ENCODE results near the gene TPPP2. TPM values are rescaled to one million over a fixed set of nuclear protein-coding genes. Genes with fewer than 3 reads are reported as not detected.
A peak's percentile ranks its signal among the peaks of the same experiment; 100 is the strongest.

The TPPP2 gene
- total RNA-seq, 1 donor: not detected

DNA sequence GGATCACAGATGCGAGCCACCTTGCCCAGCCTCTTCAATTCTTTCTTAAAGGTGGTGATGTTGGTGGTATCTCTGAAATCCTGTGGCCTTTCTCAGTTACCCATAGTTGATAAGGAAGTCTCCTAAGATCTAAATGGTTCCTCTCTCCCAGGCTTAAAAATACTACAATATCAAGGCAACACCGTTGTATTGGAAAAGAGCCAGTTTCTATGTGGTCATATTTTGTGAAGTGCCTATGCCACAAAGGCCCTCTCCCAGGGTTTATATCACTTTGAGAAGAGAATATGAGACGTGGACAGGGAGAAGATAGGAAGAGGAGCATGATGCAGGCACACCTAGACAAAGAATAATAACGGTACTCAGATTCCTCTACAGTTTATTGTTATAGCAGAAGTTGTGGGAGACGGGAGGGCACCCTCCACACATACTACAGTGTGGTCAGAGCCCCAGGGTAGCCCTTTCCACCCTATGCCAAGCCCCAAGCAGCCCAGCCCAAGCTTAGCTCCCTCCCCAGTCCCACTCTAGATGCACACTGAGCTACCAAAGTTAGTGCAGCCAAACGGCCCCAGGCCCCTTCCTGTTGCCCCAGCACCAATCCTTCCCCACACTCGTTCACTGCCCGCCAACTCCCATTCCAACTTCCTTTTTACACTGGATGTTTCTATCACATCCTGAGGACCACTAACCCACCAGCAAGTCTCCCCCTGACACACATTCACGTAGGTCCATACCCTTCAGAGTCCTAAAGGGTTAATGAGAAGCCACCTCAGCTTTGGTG is 13.4 kb upstream of the TPPP2 start:
- no peak for DNase-seq (ENCODE audit: low read depth in 2 of 3, low spot score in 2 of 3)

- DNase-seq (ENCODE audit: low read depth in 2 of 3, low spot score in 2 of 3): no peak
Observed at GRCh38 chr14:21017528-21018245, 12.3 kb upstream of the TPPP2 start.

DNA sequence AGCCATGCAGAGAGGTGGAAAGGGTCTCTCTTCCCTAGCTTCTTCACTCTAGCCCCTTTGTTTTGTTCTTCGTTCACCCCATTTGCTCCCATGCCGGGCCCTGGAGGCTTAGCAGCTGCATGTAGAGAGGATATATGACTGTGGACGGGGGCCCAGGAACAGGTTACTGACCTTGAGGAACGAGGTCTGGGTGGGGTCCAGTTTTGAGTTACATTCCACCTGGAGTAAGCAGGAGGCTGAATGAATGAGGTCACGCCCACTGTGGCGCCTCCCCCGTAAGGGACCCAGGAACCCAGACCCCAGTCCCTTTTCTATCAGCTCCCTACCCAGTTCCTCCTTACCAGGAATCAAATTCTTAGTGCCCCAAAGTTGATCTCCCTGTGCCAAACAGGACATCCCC is 11.7 kb upstream of the TPPP2 start:
- no peak for DNase-seq (ENCODE audit: low read depth in 2 of 3, low spot score in 2 of 3)

- DNase-seq (ENCODE audit: low read depth in 2 of 3, low spot score in 2 of 3): no peak
Observed at GRCh38 chr14:21018781-21019180, 11.2 kb upstream of the TPPP2 start.

DNA sequence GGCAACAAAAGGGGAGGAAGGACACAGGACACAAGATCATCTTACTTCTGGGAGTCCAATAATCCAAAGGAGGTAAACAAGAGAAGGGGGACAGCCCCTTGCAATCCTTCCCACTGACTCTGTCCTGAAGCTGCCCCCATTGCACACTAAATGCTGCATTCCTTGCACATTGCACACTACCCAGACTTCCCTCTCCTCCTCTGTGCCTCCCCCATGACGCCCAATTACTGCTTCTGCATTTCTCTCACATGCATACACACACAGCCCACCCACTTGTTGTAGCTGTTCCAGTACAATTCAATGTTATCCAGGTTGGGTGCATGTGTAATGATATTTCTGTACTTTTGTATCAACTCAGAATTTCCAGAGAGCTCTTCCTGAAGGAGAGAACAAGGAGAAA is 10.7 kb upstream of the TPPP2 start:
- no peak for DNase-seq (ENCODE audit: low read depth in 2 of 3, low spot score in 2 of 3)

DNA sequence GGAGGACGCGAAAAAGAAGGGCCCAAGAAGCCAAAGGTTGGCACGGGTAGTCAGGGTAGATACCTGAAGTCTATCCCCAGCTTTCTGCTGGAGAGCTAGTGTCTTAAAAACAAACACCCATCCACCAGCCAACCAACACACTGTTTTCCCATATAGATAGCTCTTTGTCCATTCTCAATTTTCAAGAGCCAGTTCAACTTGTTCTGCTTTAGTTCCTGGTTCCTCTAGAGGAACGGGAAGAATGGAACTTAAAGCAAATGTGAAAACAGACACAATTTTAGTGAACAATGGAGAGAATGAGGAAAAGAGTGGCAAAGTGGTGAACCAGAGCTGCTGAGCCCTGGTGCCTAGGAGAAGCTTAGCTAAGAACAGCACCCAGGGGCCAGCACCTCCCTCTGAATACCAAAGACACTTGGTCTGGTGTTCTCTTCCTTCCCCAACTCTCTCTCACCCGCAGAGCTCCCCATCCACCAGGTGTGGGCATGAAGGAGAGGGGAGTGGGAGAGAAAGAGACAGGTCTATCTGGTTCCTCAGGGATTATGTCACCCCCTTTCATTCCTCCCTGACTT is 9.0 kb upstream of the TPPP2 start:
- DNase-seq (ENCODE audit: low read depth in 2 of 3, low spot score in 2 of 3): no peak

- DNase-seq (ENCODE audit: low read depth in 2 of 3, low spot score in 2 of 3): no peak
Observed at GRCh38 chr14:21022686-21023085, 7.3 kb upstream of the TPPP2 start.

DNA sequence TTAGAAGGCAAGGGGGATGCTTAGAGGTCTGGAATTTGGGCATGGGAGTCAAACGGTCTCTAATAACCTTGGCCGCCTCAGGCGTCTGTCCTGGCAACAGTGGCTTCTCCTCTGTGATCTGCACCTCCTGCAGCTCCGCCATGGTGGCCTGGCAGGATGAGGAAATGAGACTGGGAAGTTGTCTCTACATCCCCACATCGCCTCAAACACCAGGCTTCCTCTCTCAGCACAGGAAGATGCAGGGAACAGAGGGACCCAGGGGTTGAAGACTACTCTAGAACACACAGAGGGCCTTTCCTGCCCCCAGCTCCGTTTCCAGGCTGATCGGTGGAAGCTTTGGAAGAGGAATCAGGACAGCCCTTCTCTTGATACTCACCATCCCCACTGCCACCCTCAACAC is 6.8 kb upstream of the TPPP2 start:
- no peak for DNase-seq (ENCODE audit: low read depth in 2 of 3, low spot score in 2 of 3)

DNA sequence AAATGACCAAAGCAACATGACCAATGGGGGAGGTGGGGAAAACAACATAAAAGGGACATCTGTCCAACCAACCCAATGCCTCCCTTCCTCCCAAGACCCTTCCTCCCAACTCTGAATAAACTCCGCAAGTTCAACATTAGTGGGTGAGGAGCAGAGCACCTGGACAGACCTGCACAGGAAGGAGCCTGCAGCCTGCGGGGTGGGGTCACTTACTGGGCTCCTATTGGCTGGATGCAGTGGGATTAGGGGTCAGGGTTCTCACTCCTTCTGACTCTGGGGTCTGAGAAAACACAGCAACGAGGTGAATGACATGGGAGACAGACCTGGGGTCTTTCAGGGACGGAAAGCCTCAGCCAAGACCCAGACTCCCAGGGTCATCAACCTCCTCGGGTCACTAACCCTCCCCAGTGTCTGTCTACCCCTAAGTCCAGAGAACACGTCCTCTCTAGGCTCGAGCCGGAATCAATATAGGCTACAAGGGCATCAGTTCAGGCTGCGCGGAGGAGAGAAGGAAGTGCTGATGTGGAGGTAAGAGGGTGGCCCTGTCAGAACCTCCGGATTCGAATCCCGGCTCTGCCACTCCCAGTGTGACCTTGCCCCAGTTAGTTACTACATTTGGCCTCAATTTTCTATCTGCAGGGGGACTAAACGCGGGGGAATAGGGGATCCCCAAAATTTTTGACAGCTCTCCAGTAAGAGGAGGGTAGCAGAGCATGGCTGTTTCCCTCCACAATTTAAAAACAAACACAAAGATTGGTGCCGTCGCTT is 6.0 kb upstream of the TPPP2 start:
- no peak for DNase-seq (ENCODE audit: low read depth in 2 of 3, low spot score in 2 of 3)

DNA sequence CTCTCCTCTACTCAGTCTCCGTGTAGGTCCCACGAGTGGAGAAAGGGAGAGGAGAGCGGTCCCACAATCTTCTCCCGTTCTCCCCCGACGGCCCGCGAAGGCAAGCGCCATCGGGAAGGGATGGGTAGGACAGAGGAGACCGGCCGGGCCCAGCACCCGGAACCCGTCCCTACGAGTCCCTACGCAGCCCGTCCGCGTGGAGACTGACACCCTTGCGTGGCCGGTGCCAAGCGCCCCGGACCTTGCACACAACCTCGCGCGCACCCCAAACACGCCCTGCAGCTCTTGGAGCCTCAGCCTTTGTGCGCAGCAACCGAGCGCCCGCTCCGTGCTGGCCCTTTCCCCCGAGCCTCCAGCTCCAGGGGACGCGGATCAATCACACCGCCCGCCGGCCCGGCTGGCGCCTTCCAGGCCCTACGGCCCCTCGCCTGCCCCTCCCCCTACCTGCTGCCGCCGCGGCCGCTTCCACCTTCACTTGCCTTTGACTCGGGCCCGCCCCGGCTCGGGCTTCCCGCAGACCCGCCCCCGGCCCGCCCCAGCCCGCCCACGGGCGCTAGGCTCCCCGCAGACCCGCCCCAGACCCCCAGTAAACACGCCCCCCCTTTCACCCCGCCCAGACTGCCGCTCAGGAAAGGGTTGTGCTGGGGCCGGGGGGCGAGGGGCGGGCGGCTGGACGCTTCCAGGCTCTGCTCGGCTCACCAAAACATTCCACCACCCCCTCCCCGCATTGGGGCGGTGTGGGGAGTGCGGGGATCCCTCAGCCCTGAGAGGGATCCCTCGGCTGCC is 5.2 kb upstream of the TPPP2 start, which contains the start of gene NDRG2:
TSS of gene NDRG2 (minus strand) at position 477 of the 786 bp plus-strand sequence. CDS start 1,746 bp downstream, outside the sequence.
- DNase-seq (ENCODE audit: low read depth in 2 of 3, low spot score in 2 of 3): peak; percentile 52 to 79 (median 76)

- DNase-seq (ENCODE audit: low read depth in 2 of 3, low spot score in 2 of 3): no peak
Observed at GRCh38 chr14:21025371-21026273, 4.4 kb upstream of the TPPP2 start.

DNA sequence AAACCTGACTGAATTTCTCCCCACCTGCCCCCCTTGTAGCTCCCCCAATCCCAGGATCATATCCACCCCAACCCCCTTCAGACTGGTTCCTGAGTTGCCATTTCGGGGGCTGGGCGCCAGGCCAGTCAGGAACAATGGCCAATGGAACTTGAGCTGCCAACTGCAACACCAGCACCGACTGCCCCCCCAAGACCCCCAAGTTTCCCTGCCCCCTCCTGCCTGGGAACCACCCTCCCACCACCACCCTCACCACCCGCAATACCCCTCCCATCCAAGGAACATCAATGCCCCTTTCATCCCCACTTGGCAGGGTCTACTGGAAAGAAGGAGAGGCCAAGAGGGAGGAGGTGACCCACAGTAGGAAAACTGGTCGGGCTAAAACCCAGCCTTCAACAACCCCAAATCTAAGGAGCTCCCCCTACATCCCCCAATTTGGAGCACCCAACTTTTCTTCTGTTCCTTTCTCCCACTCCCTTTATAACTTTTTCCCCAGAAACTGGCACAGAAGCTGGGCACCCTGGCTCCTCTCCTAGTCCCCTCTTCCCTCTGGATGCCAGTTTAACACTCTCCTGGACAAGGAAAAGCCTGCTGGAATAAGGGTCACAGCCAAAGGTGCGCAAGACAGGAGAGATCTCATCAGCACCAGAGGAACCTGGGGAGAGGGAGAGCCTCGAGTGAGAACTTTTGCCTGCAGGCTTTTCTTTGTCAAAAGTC is 3.6 kb upstream of the TPPP2 start:
- DNase-seq (ENCODE audit: low read depth in 2 of 3, low spot score in 2 of 3): no peak

- DNase-seq (ENCODE audit: low read depth in 2 of 3, low spot score in 2 of 3): no peak
Observed at GRCh38 chr14:21026988-21027315, 3.1 kb upstream of the TPPP2 start.

DNA sequence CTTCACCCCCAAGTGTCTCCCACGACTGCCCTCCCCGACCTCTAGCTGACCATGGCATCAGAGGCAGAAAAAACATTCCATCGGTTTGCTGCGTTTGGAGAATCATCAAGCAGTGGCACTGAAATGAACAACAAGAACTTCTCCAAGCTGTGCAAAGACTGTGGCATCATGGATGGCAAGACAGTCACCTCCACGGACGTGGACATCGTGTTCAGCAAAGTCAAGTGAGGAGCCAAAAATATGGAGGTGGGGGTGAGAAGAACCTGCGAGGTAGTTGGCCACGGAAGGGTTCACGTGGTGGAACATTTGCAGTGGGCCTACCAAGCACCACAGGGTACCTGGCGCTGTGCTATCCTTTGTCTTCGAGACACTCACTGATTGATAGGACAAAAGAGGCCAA is 514 bp downstream of the TPPP2 start:
- DNase-seq (ENCODE audit: low read depth in 2 of 3, low spot score in 2 of 3): no peak

DNA sequence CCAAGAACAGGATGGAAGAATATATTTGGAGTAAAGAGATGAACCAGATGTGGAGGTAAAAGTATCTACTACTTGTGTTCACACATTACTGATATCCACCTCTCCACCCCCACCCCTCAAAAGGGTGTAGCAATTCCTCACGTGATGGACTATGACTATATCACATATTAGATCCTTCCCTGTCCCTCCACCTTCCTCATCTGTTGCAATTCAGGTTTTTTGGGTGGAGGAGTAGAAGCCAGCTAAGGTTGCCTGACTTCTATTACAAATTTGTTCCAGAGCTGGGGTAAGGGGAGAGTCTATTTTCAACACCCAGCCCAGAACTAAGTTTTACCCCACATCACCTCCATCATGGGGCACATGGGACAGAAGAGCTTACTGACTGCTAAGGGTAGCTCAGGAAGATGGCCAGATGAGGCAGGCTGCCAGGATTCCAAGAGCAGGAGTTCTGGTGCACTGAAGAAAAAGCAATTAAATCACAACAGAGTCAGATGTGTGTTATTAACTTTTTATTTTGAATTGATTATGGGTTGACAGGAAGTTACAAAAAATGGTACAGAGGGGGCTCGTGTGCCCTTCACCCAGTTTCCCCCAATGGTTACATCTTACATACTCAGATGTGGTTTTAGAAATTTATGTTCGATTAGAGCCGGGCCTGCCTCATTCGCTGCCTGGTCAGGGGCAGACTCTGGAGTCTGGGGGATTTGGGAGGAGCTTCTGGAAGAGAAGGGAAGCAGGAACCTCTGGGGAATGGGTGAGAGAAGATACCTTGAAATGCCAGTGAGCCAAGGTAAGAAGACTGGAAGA is 2.5 kb downstream of the TPPP2 start:
- no peak for DNase-seq (ENCODE audit: low read depth in 2 of 3, low spot score in 2 of 3)

GRCh38 chr14:21033133-21033698 is 3.2 kb downstream of the TPPP2 start:
- DNase-seq (ENCODE audit: low read depth in 2 of 3, low spot score in 2 of 3): no peak

DNA sequence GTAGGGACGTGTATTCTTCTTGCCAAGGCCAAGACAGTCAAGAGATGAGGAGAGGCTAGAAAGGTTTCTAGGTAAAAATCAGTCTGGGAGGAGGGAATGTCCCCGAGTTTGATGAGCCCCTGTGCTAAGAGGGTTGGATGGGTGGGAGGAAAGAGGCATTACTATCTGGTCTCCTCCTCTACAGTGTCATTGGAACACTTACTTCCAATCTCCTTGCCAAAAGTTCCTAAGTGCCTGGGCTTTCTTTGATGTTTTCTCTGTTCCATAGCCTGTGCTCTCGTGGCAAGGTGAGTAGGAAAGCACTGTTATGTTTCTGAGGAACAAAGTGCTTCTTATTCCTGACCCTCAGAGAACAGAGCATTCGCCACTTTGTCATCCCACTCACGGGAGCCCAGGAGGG is 4.7 kb downstream of the TPPP2 start, which contains the start of gene RNASE13:
TSS of gene RNASE13 (minus strand) at position 101 of the 400 bp plus-strand sequence. CDS start 519 bp downstream, outside the sequence.
- no peak for DNase-seq (ENCODE audit: low read depth in 2 of 3, low spot score in 2 of 3)
